HG03439 (cell line): ENCODE measurements around the gene PNPLA1.

Experiments used
- ATAC-seq: cut with Tn5 transposase; IDR thresholded peaks from one replicate; pipeline ENCODE4 v1.9.1; 2021; ENCODE audit warnings: mild to moderate bottlenecking, moderate library complexity; ENCODE audit not compliant: unreplicated experiment

The PNPLA1 gene

DNA sequence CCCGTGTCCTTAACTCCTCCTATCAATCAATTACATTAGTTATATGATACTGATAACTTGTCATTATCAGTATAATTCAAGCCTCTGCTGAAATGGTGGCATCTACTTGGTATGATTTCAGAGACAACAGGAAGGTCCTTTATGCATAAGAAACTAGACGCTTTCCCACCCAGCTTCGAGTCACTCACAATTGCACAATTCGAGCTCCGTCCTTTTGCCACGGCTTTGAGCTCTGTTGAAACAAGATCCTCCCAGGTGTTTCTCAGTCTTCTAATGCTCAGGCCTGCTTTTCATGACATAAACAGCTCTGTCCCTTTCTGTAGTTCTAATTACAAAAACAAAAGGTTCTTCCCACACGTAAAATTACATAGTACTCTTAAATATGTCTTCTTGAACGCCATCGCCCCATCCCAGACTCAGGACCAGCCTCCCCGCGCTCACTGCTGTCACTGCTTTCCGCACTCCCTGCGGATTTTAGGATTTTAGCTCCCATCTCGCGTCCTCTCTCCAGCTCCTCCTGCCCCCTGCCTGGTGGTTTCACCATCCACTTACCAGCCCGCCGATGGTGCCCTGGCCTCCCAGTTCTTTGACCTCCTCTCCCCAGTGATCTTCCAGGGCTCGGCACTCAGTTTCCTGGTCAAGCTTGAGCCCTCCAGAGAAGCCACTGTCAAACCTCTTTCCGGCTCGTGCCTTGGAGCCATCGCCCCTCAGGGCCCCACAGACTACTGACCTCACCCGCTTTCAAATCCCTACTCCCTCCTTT, 23.2 kb upstream of the PNPLA1 start:
- ATAC-seq: no peak

DNA sequence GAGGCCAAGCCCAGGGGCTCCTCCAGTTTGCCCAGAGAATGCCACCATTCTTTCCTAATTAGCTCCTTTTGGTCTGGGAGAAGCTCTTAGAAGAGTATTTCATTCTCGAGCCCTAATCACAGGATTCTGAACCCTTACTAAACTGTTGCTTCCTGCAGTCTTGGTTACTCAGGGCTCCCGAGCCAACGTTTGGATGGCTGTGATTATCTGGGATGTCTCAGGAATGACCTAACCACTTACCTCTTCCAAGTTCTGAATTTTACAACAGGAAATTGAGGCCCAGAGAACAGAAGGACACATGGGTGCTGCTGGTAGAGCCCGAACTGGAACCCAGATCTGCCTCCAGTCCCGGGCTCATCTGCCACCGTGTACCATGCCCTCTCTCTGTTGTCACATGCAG, 22.2 kb upstream of the PNPLA1 start:
- no peak for ATAC-seq

DNA sequence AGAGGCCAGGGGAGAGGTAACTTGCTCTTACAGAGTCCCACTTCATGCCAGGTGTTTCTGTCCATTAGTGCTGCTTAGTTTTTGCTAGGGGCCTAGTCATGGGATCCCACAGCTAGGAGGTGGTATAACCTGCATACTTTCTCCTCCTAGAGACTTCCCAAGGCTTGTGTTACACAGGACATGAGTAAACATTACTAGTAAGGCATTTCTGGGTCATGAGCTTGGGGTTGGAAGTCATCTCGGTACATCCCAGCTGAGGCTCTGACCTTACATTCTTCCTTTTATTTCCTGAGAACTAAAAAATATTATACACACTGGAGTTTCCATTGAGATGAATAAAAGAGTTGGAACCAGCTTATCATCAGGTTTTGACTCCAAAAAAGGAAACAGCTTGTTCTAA, 20.9 kb upstream of the PNPLA1 start:
- ATAC-seq: no peak

DNA sequence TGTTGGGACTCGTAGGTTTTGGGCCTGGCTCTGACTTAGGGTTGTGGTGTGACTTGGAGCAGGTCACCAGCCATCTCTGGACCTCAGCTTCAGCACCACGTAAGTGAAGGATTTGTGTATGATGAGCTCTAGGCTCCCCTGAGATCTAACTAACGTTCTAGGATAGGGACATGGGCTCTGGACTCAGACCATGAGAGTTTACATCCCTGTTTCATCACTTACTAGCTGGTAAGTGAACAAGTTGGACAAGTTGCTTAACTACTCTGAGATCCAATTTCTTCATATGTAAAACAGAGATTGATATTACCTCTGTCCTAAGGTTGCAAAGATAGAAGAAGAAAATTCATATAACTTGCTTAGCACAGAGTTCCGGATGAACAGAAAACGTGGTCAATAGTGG, 20.3 kb upstream of the PNPLA1 start:
- ATAC-seq: no peak

DNA sequence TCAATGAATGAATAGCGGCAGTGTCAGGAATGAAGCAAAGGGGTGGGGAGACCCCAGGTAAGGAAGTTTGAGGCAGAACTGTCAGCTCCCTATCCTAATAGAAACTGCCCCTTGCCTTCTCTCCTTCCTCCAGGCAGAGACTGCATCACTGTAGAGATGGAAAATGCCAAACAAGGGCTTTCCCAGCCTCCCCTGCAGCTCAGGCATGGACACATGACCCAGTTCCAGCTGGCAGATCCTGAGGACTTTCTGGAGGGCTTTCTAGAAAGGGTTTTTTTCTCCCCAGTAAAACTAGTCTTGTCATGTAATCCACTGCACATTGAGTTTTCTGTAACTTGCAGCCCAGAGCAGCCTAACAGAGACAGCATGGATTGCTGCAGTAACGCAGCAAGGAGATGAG, 17.9 kb upstream of the PNPLA1 start:
- no peak for ATAC-seq

DNA sequence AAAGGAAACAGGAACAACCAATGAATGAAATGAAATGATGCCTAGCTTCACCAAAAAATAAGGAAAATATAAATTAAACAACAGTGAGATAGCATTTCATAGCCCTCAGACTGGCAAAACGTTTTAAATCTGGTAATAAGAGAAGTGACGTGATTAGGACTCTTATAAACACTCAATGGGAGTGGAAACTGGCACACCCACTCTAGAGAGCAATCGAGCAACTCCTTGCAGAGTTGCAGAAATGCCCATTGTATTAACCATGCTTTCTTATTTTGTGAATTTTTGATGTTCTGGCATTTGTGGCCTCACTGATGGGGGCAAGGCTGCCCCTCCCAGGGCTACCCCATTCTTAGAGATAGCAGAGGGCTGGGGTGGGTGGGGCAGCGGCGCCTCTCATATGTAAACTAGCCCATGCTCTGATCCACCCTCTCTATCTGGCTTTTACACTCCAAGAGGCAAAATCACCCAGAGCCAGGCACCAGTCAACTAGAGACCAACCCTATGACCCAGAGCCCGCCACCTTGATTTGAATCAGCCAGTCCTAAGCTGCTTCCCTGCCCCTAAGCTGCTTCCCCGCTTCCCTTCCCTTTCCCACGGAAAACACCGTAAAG, 6.4 kb upstream of the PNPLA1 start:
- ATAC-seq: no peak

DNA sequence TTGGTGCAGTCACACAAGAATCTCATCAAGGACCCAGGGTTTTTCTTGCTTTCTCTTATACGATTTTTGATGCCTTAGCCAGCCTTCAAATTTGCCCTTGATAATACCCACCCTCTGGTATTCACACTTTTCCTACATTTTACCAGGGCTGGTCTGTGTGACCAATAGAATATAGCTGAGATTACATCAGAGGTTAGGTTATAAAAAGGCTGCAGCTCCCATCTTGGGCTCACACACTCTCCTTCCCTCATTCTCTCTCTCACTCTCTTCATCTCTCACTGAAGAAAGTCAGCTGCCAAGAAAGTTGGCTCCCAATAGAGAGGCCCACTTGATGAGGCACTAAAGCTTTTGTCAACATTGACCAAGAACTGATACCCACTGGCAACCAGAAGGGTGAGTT, 4.1 kb upstream of the PNPLA1 start:
- ATAC-seq: no peak

DNA sequence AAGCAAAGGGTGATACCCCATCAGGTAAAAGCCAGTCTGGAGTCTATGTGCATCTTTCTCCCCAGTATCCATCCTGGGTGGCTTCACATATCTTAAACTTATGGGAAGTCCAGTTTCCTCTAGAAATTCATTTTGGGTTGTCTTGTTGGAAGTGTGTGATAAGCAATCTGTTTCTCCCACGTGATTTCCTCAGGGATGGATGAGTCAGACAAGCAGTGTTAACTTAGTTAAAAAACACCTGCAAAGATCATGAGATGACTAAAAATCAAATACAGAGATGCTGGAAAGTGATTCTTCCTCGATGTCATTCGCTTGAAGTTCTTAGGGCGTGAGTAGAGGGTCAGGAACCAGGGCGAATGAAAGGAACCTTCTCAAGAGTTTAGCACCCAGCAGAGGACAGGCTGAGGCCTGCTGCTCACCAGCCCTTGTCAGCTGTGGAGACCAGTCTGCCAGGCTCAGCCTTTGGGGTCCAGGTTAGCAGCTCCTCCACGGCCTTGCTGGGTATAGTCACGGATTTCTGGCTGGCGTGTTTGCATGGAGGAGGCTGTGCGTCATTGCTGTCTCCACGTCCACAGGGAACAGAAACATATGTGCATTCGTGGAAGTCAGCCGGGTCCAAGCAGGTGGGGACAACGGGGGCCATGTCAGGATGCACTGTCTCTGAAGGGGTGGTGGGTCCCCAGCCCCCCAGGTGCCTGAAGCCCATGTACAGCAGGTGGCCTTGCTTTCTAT, 2.8 kb upstream of the PNPLA1 start:
- ATAC-seq: no peak

DNA sequence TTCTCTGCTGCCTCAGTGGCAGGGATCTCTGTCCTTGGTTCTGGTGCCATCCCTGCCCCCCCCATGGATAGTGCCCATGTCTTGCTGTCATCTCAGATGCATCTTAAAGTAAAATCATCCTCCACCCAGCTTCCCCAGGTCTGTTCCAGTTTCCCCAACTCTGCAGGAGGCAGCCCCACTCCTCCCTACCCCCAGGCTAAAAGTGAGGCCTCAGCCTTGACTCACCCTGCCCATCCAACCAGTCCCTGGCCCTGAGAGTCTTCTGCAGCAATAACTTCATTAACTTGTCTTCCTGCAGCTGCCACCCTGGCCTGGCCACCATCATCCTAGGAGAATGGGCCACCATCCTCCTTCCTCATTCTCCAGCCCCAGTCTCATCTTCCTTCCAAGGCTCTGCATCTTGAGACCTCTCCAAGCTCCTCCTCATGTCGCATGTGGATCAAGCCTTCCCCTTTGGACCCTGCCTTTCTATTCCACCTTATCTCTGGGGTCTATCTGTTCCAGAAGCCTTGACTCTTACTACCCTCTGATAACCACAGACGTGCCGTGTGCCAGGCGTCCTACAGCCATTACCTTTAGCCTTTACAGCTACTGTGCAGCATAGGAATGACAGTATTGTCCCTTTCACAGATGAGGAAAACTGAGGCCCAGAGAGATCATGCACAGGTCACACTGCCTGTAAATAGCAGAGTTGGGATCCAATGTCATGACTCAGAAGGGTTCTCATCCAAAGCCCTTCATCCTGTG, 2.0 kb upstream of the PNPLA1 start:
- ATAC-seq: no peak

DNA sequence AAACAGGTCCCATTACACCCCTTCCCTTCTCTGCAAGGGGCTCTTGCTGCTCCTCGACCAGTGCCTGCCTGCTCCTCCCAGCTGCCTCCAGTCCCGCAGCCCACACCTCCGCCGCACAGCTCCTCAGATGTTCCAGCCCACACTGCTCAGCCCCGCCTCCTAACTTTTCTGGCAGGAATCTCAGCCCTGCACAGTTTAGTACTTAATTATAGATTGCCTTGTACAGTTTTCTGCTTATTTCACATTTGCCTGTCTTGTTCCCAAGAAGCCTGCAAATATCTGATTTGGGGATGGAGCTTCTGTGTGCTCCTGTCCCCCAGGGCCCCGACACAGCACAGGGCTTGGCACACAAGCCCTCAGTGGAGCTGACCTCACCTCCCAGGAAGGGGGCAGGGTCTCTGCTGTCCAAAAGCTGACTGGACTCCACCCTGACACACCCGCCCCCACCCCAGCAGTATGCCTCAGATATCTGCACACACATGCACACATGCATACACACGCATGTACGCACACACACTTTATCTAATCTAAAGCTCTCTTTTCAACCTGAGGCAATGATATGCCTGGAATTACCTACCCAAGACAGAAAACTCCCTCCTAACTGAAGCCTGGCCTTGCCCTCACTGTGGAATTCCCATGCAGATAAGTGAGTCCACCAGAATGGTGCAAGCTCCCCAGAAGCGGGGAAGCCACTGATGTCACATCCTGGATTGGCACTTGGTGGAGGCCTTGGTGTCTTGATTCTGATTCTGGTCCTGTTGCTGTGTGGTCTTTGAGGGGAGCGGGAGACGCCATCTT, 1.2 kb upstream of the PNPLA1 start:
- no peak for ATAC-seq

DNA sequence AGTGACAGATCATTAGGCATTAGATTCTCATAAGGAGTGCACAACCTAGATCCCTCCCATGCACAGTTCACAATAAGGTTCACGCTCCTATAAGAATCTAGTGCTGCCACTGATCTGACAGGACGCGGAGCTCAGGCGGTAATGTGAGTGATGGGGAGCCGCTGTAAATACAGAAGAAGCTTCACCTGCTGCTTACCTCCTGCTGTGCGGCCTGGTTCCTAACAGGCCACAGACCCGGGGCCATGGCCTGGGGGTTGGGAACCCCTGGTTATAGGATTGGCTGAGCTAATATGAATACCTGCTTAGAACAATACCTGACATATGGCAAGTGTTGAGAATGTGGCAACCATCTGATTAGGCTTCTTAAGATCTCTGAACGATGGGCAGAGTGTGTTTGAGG, 2.4 kb downstream of the PNPLA1 start:
- no peak for ATAC-seq

DNA sequence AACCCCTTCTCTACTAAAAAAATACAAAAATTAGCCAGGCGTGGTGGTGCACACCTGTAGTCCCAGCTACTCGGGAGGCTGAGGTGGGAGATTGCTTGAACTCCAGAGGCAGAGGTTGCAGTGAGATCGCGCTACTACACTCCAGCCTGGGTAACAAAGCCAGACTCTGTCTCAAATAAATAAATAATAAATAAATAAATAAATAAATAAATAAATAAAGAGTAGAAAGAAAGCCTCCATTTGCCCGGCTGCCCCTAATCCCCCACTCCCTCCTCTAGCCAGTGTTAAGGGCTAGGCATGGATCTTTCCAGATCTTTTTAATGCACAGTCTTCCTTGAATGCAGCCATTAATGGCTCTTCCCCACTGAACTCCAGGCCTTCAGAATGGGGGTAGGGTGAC, 3.2 kb downstream of the PNPLA1 start:
- ATAC-seq: no peak

DNA sequence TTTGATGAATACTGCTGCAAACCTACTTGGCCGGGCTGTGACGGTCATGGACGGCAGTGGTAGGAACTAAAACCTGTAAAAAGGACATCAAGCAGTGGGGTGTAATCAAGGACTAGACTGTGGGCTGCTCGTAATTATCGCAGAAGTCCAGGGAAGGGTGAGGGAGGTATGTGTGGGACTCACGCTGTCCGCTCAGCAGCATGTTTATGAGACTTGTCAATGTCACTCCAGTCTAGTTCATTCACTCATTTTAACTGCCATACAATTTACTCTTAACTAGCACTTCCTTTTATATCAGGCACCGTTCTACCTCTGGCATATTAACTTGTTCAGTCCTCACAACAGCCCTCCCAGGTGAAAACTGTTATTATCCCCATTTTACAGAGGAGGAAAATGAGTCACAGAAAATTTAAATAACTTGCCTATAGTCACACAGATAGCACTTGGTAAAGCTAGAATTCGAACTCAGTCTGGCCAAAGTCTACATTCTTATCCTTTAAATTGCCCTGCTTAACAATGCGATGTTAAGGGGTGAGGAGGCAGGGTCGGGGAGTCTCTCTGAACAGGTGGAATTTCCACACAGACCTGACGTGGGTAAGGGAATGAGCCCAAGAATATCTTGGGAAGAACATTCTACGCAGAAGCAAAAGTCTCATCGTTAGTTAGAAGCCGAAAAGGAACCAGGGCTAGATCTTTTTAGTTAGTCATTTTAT, 4.1 kb downstream of the PNPLA1 start:
- no peak for ATAC-seq

DNA sequence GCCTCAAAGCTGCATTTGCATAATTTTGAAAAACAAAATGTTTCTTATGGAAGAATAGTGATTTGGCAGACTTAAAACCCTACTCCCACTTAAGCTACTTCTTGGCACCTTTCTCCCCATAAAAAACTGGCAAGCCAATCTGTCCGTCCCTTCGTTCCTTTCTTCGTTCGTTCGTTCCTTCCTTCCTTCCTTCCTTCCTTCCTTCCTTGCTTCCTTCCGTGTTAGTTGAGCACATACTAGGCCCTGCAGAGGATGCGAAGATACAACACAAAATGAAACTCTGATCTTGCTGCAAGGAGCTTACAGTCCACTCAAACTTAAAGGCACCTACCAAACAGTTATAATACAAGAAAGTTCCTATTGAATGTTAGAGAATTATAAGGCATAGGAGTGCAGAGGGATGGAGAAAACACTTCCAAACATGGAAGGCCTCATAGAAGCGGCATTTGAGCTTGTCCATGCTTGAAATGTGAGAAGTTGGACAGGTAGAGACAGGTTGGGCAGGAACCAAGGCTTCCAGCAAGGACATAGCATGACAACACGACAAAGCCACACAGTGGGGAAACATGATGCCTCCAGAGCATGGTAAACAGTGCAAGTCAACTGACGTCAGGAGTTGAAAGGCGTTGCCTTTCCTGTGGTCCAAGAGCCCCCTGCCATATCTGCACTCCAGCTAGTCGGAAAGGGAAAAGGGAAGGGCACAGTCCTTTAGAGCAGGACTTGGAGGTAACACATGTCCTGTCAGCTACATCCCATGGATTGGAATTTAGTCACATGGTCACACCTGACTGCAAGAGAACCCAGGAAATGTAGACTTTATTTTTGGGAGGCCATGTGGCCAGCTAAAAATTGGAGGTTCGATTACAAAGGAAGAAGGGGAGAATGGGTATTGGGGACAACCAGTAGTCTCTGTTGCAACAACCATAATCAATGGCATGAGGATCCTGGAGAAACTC, 7.0 kb downstream of the PNPLA1 start:
- no peak for ATAC-seq

DNA sequence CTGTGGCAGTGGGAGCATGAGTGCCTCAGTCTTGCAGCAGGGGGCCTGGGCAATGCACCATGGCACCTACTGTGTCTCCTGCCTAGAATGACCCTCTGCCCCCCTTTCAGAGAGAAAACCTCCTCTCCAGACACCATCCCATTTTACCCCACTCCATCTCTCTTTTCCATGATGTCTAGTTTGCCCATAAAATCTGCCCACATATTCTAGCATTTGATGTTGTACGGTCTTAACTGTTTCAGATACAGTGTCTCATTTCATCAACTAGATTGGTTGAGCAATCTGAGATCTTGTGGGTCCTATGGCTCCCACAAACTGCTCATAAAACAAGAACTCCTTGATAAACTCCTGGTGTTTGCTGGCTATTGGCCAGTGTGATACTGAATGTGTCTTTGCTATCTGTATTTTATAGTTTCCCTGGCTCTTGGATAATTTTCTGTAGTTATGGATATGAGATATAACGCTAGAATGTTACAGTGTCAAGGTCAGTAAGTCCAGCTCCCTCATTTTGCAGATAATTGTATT, 8.1 kb downstream of the PNPLA1 start:
- no peak for ATAC-seq

DNA sequence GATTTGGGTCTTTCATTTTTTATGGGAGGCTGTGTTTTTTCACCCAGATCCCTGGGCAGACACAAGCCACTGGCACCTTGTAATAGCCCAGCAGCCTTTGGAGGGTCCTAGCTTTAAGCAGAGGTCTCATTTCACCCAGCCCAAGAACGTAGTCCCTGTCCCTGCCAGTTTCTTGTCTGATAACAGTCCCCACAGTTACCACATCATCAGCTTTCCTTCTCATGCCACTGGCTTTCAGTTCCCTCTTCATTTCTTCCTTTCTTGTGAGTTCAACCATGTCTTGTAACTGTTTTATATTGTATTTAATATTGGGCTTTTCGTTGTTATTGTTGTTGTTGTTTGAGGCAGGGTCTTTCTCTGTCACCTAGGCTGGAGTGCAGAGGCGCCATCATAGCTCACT, 10.6 kb downstream of the PNPLA1 start:
- no peak for ATAC-seq

DNA sequence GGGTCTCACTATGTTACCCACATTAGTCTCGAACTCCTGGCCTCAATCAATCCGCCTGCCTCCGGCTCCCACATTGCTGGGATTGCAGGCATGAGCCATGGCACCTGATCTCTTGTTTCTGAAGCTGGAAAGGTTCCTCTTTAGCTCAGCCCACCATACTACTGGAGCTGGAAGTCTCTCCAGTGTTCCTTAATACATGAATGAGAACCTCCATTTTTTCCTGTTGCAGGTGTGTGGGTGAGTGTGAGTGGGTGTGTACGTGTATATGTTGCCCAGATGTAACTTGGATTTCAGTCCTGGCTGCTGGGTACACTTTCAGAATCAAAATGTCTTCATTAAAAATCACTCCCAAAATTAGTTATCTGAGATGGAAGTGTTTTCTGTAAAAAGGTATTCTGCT, 11.1 kb downstream of the PNPLA1 start:
- ATAC-seq: no peak

DNA sequence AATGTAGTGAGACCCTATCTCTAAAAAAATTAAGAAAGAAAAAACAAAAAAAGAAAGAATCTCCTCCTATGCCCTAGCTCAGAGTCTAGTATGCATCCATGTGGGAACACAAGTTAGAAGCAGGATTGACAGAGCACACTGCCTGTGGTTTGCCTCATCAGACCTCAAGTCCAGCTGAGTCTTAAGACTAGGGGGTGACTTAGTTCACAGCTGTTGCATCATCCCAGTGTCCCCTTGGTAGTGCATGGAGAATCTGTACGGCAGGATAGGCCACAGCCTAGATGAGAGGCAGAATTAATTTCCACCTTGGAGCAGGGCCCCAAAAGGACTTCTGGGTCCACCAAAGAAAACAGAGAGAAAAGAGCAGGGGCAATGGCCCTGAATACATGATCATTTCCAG, 13.7 kb downstream of the PNPLA1 start:
- ATAC-seq: no peak

DNA sequence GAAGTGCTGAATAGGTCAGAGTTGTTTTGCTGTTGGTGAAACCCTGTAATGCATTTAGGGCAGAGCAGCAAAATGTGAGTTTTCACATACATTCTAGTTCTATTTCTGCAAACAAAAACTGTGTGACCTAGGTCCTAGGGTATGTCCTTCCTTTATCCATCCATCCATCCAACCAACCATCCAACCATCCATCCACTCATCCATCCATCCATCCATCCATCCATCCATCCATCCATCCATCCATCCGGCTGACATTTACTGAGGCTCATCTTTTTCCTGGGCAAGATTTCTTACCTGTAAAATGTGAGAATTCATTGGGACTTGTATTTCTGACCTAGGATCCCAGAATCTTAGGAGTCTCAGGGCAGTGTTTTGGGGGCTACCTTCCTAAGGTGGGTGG, 14.5 kb downstream of the PNPLA1 start:
- no peak for ATAC-seq
